GM21390 (cell line): ENCODE data around the gene NTM.

Experiments
- ATAC-seq: cut with Tn5 transposase; IDR thresholded peaks from one replicate; pipeline ENCODE4 v1.9.1; 2021; ENCODE audit not compliant: unreplicated experiment

Gene NTM

GRCh38 chr11:132028380-132029240 is 658.2 kb downstream of the NTM start:
- peak; percentile 70 for ATAC-seq

- ATAC-seq: no peak
These were observed 660.5 kb downstream of the NTM start for GRCh38 chr11:132030896-132031295.

GRCh38 chr11:132032555-132032954 is 662.1 kb downstream of the NTM start:
- no peak for ATAC-seq

- no peak for ATAC-seq
These were observed 662.6 kb downstream of the NTM start for GRCh38 chr11:132033051-132033450.

- no peak for ATAC-seq
These were observed 664.8 kb downstream of the NTM start for GRCh38 chr11:132035228-132035627.

GRCh38 chr11:132035766-132036165 is 665.4 kb downstream of the NTM start:
- ATAC-seq: no peak

GRCh38 chr11:132036220-132036619 is 665.8 kb downstream of the NTM start:
- ATAC-seq: no peak

- no peak for ATAC-seq
These were observed 666.5 kb downstream of the NTM start for GRCh38 chr11:132036746-132037466.

GRCh38 chr11:132037467-132037862 is 667.0 kb downstream of the NTM start:
- no peak for ATAC-seq

GRCh38 chr11:132037956-132038355 is 667.5 kb downstream of the NTM start:
- ATAC-seq: no peak

GRCh38 chr11:132039521-132039920 is 669.1 kb downstream of the NTM start:
- no peak for ATAC-seq

GRCh38 chr11:132042296-132042695 is 671.9 kb downstream of the NTM start:
- ATAC-seq: no peak

- no peak for ATAC-seq
These were observed 673.3 kb downstream of the NTM start for GRCh38 chr11:132043714-132044113.

GRCh38 chr11:132045107-132045506 is 674.7 kb downstream of the NTM start:
- ATAC-seq: no peak

GRCh38 chr11:132046288-132046865 is 676.0 kb downstream of the NTM start:
- ATAC-seq: no peak

GRCh38 chr11:132047167-132047566 is 676.8 kb downstream of the NTM start:
- ATAC-seq: no peak

- no peak for ATAC-seq
These were observed 677.6 kb downstream of the NTM start for GRCh38 chr11:132048040-132048439.

GRCh38 chr11:132049205-132049604 is 678.8 kb downstream of the NTM start:
- no peak for ATAC-seq

GRCh38 chr11:132050049-132050448 is 679.6 kb downstream of the NTM start:
- no peak for ATAC-seq

- ATAC-seq: no peak
These were observed 680.3 kb downstream of the NTM start for GRCh38 chr11:132050577-132051165.

- no peak for ATAC-seq
These were observed 681.3 kb downstream of the NTM start for GRCh38 chr11:132051704-132052103.

- no peak for ATAC-seq
These were observed 681.9 kb downstream of the NTM start for GRCh38 chr11:132052342-132052741.
